Activated CD4-positive, alpha-beta T cell treated with anti-CD3 and anti-CD28 coated beads for 1 hour (primary cell): ENCODE data around the gene MAN2A2.

Source experiments
- DNase-seq: peaks from one replicate; pipeline ENCODE4 v3.0.0-alpha.2; 2020

Gene MAN2A2

GRCh38 chr15:90947577-90948357 is 44.7 kb downstream of the MAN2A2 start:
- no peak for DNase-seq

- DNase-seq = no peak
Measured at GRCh38 chr15:90948506-90948905, 45.4 kb downstream of the MAN2A2 start.

- no peak for DNase-seq
Measured at GRCh38 chr15:90949979-90950675, 47.0 kb downstream of the MAN2A2 start.

- no peak for DNase-seq
Measured at GRCh38 chr15:90950676-90951075, 47.6 kb downstream of the MAN2A2 start.

GRCh38 chr15:90952901-90953677 is 50.0 kb downstream of the MAN2A2 start:
- no peak for DNase-seq

GRCh38 chr15:90953947-90954711 is 51.0 kb downstream of the MAN2A2 start:
- no peak for DNase-seq

GRCh38 chr15:90954712-90955623 is 51.9 kb downstream of the MAN2A2 start, which contains the start of gene RCCD1:
Gene RCCD1 (plus strand): TSS chr15:90954884. CDS start chr15:90956735, 1,851 bp downstream.
- DNase-seq = peak; percentile 76

GRCh38 chr15:90955624-90956273 is 52.6 kb downstream of the MAN2A2 start:
- no peak for DNase-seq

GRCh38 chr15:90956274-90957030 is 53.4 kb downstream of the MAN2A2 start:
- DNase-seq = peak; percentile 38

GRCh38 chr15:90957031-90957790 is 54.1 kb downstream of the MAN2A2 start:
- DNase-seq = no peak

GRCh38 chr15:90957791-90958190 is 54.7 kb downstream of the MAN2A2 start:
- no peak for DNase-seq

GRCh38 chr15:90959028-90959595 is 56.0 kb downstream of the MAN2A2 start:
- DNase-seq = no peak

- no peak for DNase-seq
Measured at GRCh38 chr15:90959894-90960293, 56.8 kb downstream of the MAN2A2 start.

GRCh38 chr15:90960298-90961091 is 57.4 kb downstream of the MAN2A2 start:
- no peak for DNase-seq

GRCh38 chr15:90962021-90962420 is 58.9 kb downstream of the MAN2A2 start:
- DNase-seq = no peak

- no peak for DNase-seq
Measured at GRCh38 chr15:90966262-90966661, 63.2 kb downstream of the MAN2A2 start.

GRCh38 chr15:90967206-90967605 is 64.1 kb downstream of the MAN2A2 start:
- no peak for DNase-seq

- no peak for DNase-seq
Measured at GRCh38 chr15:90968434-90968833, 65.3 kb downstream of the MAN2A2 start.
